HG03460 (cell line): Measurements from ENCODE around the gene IFNA14.
A peak's percentile ranks its signal among the peaks of the same experiment; 100 is the strongest.

Source experiments
- ATAC-seq: cut with Tn5 transposase; IDR thresholded peaks from one replicate; pipeline ENCODE4 v1.9.1; 2021; ENCODE audit not compliant: unreplicated experiment

Gene IFNA14

DNA sequence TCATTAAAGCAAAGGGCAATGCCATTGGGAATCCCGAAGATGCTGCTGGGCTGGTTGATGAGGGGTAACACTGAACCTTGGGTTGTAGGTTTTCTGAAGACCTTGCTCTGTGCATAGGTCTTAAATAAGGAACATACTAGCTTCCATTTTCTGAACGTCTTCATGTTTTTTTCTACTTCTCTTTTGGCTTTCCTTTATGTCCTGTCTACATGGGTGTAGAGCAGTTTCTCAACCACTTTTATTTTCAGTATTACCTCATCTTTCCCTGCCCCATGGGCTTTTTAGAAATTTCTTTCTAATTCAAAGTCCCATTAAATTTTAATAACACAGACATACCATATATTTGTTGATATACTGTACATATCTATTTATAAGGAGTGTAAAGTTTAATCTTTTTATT lies at the start of gene IFNA14:
Gene IFNA14 (minus strand): TSS at position 95 of the 400 bp plus-strand sequence. CDS start 70 bp downstream, at position 25.
- ATAC-seq: no peak

DNA sequence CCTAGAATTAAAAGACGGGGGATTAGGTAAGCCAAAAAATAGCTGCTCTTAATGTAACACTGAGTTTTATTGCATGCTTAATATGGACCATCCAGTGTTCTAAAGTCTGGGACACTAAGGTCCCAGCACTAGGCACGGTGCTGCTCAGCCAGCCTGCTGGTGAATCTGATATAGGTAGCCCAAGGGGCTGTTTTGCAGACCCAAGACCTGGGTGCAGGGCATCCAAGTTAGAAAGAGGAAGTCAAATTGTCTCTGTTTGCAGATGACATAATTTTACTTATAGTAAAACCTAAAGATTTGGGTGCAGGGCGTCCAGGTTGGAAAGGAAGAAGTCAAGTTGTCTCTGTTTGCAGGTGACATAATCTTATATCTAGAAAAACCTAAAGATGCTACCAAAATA lies 47.5 kb upstream of the IFNA14 start:
- ATAC-seq: no peak

DNA sequence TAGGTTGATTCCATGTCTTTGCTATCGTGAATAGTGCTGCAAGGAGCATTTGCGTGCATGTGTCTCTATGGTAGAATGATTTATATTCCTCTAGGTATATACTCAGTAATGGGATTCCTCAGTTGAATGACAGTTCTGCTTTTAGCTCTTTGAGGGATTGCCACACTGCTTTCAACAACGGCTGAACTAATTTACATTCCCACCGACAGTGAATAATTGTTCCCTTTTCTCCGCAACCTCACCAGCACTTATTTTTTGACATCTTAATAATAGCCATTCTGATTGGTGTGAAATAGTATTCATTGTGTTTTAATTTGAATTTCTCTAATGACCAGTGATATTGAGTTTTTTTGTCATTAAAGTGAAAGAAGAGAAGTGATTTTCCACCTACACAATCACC lies 46.9 kb upstream of the IFNA14 start:
- no peak for ATAC-seq

DNA sequence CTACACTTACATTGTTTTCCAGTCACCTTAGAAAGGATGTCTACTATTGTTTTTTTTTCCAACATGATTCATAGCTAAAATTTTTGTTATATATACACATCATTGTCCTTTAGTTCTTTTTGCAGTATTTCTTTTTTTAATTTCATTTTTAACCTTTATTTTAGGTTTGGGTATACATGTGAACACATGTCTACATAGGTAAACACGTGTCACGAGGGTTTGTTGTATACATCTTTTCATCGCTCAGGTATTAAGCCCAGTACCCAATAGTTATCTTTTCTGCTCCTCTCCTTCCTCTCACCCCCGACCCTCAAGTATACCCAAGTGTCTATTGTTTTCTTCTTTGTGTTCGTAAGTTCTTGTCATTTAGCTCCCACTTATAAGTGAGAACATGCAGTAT lies 46.3 kb upstream of the IFNA14 start:
- ATAC-seq: no peak

DNA sequence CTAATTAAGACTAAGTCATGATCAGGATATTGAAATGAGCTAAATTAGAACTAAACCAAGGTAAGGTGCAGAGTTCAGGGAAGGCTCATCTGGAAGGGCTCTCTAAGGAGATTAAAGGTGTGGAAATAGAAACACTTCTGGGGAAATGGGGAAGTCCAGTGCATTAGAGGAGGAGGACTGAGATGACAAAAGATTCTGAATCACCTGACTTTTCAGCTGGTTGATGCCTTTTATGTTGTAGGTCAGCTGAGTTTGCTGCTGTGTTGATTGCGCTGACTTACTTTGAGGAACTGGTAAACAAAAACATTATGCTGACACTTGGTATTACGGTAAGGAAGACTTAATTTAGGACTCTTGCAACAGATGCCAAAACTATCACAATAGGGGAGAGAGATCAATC lies 41.5 kb upstream of the IFNA14 start:
- no peak for ATAC-seq

DNA sequence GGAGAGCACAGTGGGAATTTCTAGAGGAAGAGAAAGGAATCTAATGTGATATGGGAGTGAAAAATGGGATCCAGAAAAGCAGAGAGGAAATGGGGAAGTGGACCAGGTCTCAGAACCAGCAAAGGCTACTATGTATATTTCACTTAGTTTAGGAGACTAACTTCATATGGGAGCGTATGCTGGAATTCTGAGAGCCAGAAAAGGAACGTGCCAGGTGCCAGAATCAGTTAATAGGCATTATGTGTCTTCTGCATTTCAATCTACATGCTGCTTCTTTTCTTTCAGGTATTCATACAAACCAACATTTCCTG lies 28.5 kb upstream of the IFNA14 start:
- no peak for ATAC-seq

DNA sequence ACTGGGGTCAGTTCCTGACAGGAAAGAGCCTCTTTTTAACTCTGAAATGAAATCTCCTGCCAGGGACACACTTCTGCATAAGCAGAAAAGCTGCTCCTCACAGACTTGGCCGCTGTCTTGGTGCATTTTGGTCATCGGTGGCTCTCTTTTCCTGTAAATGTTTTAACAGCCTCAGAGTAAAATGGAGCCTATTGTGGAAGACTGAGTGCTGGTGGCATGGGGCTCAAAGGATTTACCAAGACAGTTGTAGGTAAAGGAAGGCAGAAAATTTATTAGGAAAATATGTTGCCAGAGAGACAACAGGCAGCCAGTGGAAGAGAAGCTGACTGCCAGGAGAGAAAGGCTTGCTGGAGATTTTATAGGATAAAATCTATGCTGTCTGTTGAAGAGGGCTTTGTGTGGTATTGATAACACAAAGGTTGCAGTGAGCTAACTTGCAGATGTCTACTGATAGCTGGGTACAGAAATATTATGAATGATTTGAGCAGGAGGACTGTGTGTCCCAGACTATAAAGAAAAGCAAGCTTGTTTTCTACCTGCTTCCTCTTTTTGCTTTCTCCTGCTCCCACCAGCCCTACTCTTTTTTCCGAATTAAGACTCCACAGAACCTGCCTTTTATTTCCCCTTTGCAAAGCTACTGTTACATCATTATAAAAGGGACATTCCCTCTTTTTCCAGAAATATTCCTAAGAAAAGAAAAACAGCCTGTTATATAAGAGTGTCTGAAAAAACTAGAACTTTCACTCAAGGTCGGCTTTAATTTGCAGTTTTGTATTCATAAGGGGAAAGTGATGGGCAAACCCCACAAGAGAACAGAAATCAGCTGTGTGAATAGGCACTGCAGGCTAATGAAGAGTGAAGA lies 27.9 kb upstream of the IFNA14 start:
- ATAC-seq: peak; percentile 43

DNA sequence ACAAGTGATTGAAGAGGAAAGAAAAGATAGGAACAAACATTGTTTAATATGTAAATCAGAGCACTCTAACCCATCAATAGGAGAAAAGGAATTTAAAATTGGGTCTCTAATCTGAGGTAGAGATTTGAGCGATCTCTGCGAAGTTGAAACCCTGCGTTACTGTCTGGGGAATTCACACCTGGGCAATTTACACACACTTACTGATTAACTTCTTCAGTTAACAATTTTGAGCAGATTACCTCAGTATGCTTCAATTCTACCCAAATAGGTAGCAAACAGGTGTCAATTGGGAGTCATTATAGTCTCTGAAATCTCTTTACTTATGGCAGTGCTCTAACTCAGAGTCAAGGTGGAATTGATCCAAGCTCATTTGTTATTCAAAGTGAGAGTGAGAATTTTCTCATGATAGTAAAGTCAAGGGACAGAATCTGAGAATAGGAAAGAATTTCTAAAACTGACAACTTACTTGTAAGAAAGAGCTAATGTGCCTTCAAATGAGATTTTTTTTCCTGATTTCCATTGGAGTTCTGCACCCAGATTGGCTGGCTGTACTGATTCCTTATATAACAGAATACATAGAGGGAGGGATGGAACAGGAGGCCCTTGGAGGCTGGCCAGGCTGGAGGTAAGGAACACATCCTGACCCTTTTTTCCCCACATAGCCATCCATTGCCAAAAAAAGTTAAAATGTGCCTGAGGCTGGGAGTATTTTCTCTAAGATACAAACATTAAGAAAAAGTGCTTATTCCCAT lies 27.1 kb upstream of the IFNA14 start:
- ATAC-seq: peak; percentile 55

DNA sequence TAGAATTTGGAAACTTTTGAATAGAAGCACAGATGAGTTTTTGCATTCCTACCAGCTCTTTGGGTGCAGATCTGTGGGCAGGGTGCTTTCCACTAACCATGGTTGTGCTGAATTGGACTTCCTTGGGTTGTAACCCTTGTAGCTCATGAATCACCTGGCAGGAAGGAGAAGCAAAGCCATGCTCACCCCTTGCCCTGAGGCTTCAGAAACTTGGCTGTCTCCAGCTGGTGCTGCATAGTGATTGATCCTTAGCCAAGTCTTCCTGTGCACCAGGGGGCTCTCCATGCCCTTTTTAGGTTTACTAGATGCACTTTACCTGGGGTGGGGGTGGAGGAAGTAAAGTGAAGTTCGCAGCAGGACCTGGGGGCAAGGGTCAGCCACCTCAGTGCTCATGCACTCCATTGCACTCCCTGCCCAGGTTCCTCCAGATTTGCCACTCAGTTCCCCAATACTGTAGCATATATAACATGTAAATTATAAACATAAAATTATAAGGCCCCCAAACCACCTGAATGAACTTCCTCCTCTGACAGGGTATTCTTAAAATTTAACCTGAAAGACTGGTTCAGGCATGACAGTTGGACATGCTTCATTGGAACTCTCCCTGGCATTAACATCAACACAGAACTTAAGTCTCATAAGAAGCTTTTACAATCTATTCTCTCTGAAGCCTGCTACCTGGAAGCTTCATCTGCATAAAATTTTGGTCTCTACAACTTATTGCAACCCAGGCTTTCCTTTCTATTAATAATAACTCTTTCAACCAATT lies 25.8 kb upstream of the IFNA14 start:
- peak; percentile 51 for ATAC-seq

DNA sequence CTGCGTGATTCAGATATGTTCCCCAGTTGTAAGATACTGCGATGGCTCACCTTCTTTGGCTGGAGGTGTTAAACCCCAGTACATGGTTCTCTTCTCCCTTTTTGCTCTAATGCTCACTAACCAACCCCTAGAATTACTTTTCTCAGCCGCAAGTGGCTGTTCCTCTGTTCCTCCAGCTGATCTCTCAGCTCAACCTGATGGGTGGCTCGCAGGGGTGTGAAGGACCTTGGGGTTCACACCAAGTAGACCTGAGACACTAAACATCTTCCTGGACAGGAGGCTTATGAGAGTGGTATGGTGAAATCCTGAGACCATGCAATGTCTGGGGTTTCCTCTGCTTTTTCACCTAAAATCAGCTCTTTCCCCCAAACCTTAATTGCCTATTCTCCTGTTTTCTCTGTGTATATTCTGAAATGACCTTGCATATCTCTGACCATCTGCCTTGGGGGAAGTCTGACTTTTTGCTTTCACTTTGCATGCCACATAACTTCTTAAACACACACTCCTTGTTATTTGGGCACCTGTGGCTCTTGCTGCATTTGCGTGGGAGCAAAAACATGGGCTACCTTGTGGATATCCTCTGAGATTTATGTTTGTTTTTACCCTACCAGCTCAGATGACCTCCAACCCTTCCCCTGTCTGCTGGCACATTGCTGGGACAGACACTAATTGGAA lies 15.9 kb upstream of the IFNA14 start:
- ATAC-seq: no peak

DNA sequence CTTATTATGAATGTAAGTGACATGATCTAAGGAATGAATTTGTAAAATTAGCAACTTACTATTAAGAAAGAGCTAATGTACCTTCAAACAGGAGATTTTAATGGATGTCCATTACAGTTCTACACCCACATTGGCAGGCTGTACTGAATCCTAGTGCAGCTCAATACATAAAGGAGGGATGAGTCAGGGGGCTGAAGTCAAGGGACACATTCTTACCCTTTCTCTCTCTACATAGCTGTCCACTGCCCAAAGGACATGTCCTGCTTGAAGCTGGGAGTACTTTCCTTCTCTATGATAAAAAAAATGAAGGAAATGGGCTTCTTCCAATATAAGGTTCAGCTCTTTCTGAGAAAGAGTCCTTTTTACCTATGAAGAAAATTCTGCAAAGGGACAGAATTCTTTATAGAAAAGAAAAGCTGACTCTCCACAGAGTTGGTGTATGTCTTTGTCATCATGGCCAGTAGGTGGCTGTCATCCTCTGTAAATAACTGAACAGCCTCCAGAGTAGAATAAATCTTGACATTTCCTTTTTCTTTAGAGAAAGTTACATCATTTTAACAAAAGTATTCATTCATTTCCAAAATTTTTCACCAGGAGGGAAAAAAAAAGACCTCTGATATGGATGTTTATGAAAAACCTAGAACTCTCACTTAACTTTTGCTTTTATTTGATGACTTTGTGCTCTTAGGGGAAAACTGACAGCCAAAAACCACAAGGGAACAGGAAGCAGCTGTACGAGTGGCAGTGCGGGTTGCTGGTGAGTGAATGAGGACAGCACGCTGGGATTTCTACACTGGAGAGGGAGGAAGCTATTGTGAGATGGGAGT lies 13.1 kb upstream of the IFNA14 start:
- peak; percentile 64 for ATAC-seq

DNA sequence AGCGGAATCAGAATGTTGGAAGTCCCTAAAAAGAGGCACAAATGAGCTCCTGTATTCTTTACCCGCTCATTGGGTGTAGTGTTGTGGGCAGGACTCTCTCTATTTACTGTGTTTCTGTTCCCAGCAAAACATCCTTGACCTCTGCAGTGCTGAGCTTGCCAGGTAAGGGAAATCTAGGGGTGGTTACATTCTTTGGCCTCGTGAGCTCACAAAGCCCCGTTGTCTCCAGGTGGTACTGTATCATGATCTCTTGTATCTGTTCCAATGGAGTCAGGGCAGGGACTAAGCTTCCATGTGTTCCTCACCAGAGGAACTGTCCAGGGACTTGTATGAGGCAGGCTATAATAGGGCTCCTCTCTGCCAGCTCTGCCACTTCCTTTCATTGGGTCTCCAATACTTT lies 11.8 kb upstream of the IFNA14 start:
- no peak for ATAC-seq

DNA sequence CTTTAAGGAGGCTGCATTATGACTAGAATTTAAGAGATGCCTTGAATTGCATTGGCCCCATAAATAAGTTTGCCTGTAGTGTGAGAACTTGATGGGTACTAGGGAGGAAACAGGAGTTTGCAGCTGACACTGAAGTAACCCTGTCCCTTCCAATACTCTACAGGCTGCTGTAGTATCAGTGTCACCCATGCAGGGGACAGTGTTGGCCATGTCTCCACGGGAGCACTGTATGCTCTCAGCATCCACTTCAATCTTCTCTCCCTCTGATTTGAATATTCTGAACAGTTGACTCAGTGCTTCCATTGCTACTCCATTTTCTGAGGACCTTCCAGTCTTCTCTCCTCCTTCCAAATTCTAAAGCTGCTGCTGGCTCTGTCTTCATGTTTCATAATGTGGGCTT lies 11.4 kb upstream of the IFNA14 start:
- no peak for ATAC-seq

DNA sequence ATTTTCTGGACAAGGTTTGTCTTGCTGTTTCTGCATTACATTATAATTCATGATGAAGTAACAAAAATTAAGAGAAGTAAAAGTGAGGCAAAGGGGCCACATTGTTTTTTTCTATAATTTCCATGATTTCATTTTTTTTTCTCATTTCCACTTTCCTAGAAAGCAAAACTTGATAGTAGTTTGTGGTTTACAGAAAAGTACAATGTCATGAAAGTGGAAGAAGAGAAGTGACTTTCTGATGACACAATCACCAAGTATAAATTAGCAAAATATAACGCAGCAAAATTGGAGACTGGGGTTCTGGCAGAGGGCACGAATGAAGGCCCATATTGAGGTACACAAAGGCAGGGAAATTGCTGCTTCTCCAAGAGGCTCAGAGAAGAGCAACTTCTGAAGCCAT lies 5.0 kb upstream of the IFNA14 start:
- ATAC-seq: no peak

DNA sequence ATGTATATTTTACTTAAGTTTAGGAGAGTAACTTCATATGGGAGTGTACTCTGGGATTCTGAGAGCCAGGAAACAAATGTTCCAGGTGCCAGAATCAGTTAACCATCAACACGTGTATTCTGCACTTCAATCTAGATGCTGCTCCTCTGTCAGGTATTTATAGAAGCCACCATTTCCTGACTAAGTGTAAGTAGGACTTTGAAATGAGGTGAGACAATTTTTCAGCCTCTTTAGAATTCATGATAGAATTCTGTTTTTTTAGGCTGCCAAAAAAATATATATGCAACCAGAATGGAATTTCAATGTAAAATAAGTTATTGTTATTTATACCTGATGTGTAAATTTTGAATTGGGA lies 3.5 kb downstream of the IFNA14 start:
- peak; percentile 26 for ATAC-seq

DNA sequence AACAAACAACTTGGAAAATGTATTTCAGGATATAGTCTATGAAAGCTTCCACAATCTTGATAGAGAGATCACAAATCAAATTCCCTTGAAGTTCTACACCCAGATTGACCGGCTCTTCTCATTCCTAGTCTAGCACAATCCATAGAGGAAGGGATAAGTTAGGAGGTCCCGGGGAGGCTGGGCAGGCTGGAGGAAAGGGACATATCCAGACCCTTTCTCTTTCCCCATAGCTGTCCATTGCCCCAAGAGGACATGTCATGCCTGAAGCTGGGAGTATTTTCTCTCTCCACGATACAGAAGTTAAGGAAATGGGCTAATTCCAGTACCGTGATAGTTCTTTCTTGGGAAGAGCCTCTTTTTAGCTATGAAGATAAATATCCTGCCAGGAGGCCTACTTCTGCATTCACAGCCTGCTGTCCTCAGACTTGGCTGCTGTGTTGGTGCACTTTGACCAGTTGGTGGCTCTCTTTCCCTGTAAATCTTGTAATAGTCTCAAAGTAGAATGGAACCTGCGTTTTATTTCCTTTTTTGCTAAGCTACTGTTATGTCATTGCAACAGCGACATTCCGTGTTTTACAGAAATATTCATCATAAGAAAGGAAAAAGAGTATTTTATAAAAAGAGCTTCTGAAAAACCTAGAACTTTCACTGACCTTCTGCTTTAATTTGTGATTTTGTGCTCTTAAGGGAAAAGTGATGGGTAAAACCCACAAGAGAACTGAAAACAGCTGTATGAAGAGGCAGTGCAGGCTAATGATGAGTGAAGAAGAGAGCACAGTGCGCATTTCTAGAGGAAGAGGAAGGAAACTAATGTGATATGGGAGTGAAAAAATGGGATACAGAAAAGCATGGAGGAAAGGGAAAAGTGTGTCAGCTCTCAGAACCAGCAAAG lies 4.1 kb downstream of the IFNA14 start:
- ATAC-seq: peak; percentile 90

DNA sequence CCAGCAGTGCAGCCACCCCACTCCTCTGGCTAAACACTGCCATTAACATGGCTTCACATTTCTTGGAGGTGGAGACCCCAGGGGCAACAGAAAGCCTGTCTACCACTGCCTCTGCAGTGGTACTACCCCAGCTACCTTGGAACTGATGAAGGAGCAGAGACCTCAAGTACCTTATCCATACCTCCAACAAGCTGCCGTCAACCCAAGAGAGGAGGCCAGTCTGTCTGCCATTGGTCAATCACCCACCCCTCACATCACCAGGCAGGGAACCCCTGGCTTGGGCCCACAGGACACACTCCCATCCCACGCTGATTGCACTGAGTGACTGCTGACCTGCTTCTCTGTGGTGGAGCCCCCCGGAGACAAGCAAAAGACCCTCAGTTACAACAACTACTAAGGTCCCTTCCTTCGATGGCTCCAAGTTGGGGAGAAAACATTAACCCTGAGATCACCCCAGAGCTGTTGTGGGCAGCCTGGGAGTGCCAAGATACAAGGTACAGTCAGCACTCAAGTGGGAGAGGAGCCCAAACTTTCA lies 5.6 kb downstream of the IFNA14 start:
- no peak for ATAC-seq

DNA sequence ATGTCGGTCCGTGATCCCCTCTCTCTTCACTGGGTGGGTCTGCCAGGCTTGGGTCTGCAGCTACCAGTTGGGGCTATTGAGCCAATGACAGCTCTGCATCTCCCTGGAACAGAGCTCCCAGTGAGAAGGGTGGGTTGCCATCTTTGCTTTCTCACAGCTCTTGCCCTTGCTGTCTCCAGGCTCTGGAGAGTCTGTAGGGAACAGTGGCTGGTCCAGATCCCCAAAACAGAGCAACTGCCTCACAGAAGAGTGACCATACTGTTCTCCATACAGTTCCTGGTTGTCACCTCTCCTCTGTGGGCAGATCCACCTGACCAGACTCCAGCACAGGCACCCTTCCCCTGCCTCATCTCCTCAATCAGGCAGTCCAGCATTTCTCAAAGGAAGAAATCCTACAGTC lies 6.5 kb downstream of the IFNA14 start:
- ATAC-seq: no peak

DNA sequence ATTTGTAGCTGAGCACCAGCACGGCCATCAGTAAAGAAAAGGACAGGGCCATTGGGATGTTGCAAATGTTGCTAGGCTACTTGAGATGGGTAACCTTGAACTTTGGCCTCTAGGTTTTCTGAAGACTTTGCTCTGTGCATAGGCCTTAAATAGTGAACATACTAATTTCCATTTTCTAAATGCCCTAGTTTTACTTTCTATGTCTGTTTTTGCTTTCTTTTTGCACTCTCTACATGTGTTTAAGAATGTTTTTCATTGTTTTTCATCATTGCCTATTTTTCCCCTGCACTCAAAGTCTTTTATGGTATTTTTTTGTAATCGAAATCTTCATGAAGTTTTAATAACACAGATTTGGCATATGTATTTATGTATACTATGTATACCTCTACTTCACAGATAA lies 11.7 kb downstream of the IFNA14 start, which contains the start of gene IFNA17:
Gene IFNA17 (minus strand): TSS at position 101 of the 400 bp plus-strand sequence. CDS start 49 bp downstream, at position 52.
- ATAC-seq: no peak
